SU-DHL-6 (cell line): ENCODE data around the gene MPV17L2.
A peak's percentile ranks its signal among the peaks of the same experiment; 100 is the strongest.

ENCODE experiments used
- CTCF ChIP-seq: fragments of 200-600 bp; sonication (generic); IDR thresholded peaks from one replicate; pipeline ENCODE4 v1.5.1; 2017; ENCODE audit warnings: antibody characterized with exemption, mild to moderate bottlenecking, low read length, moderate library complexity; ENCODE audit not compliant: insufficient read depth, poor library complexity, severe bottlenecking
- EZH2phosphoT487 ChIP-seq: fragments of 200-600 bp; sonication (generic), shearing (Covaris generic); conservative IDR thresholded peaks from 2 replicates; pipeline ENCODE4 v1.6.1; 2018; ENCODE audit warnings: mild to moderate bottlenecking, antibody characterized with exemption, low read length, moderate library complexity, mixed read lengths

- TF ChIP-seq CTCF (peak; percentile 77), EZH2phosphoT487 (no peak)
These were observed 24.9 kb upstream of the MPV17L2 start for GRCh38 chr19:18167975-18168645.
